NCI-H1092 treated with DMSO at 0.1 percent for 48 hours (cell line): ENCODE data around the gene PLSCR2.
"Not testable (repeated sequence)": the region's sequence is repeated elsewhere in the genome, so short reads cannot be mapped to it uniquely, and the experiment has no call there.

Source experiments
- DNase-seq: peaks from one replicate; lab custom pipeline; 2025; lab: John Stamatoyannopoulos, UW

The PLSCR2 gene

GRCh38 chr3:146416366-146416765, 53.0 kb downstream of the PLSCR2 start:
- no peak for DNase-seq

GRCh38 chr3:146414010-146414409, 55.4 kb downstream of the PLSCR2 start:
- no peak for DNase-seq

- DNase-seq: not testable (repeated sequence)
Observed at GRCh38 chr3:146412711-146413110, 56.6 kb downstream of the PLSCR2 start.

- no peak for DNase-seq
Observed at GRCh38 chr3:146407956-146408355, 61.4 kb downstream of the PLSCR2 start.

- no peak for DNase-seq
Observed at GRCh38 chr3:146404436-146404835, 64.9 kb downstream of the PLSCR2 start.

- DNase-seq: no peak
Observed at GRCh38 chr3:146403792-146404191, 65.6 kb downstream of the PLSCR2 start.

GRCh38 chr3:146396792-146397191, 72.6 kb downstream of the PLSCR2 start:
- no peak for DNase-seq

GRCh38 chr3:146395164-146395563, 74.2 kb downstream of the PLSCR2 start:
- no peak for DNase-seq

GRCh38 chr3:146390957-146391356, 78.4 kb downstream of the PLSCR2 start:
- no peak for DNase-seq

GRCh38 chr3:146390006-146390772, 79.2 kb downstream of the PLSCR2 start:
- no peak for DNase-seq

GRCh38 chr3:146387566-146387965, 81.8 kb downstream of the PLSCR2 start:
- DNase-seq: no peak

GRCh38 chr3:146386936-146387335, 82.4 kb downstream of the PLSCR2 start:
- DNase-seq: no peak

- no peak for DNase-seq
Observed at GRCh38 chr3:146384786-146385185, 84.6 kb downstream of the PLSCR2 start.
